IPS DF 4.7 (cell line): ENCODE results near the gene IRGQ.

Experiments
- DNase-seq: peaks from one replicate; pipeline ENCODE4 v3.0.0-alpha.2; 2013; ENCODE audit warnings: low spot score; ENCODE audit errors: extremely low read depth

Gene IRGQ

DNA sequence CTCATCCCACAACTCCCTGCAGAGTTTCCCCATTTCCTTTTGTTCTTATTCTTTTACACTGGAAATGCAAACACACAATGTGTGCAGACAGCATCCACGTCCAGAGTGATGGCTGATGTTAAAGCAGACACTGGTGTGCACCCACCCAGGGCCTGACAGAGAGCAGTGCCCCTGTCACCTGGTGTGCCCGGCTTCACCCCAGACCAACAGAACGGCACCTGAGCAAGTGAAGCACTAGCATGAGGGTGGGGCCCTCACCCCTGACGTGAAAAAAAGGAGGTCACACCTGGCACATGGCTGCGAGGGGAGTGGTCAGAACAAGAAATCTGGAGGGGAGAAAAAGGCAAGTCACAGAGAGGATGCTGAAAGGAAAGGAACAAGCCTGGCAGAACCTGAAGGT lies 50.7 kb downstream of the IRGQ start:
- no peak for DNase-seq

DNA sequence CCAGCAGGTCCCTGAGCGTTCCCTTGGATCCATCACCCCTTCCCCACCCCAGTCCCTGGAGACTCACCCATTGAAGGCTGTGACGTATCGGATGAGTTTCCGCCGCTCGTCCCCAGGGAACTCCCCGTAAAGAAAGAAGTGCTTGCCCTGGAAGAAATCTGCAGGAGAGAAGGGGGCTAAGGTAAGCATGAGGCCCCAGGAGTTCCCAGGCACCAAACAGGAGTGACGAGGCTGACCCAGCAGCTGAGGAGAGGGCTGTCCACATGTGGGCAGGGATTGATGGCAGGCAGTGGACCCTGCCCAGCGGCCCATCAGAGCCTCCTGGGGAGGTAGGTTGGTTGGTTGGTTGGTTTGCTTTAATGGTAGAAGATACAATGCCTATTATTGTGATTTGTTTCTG lies 51.9 kb downstream of the IRGQ start:
- DNase-seq = no peak

DNA sequence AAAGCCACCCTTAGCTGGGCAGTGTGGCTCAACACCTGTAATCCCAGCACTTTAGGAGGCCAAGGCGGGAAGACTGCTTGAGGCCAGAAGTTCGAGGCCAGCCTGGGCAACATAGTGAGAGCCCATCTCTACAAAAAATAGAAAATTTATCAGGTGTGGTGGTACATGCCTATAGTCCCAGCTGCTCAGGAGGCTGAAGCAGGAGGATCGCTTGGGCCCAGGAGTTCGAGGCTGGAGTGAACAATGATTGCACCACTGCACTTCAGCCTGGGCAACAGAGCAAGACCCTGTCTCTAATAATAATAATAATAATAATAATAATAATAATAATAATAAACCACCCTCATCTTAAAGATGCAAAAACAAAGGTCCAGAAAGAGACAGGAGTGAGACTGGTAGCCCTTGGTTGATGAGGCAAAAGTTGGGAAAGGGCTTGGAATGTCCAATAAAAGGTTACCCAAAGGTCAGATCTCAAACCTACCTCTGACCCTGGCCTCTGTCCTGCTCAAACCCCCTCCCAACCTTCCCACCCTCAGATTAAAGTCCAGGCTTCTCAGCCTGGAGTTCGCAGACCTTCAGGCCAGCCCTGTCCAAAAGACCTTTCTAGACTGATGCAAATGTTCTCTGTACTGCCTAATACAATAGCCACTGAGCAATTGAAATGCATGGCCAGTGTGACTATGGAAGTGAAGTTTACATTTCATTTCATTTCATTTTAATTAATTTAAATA lies 53.8 kb downstream of the IRGQ start:
- no peak for DNase-seq

DNA sequence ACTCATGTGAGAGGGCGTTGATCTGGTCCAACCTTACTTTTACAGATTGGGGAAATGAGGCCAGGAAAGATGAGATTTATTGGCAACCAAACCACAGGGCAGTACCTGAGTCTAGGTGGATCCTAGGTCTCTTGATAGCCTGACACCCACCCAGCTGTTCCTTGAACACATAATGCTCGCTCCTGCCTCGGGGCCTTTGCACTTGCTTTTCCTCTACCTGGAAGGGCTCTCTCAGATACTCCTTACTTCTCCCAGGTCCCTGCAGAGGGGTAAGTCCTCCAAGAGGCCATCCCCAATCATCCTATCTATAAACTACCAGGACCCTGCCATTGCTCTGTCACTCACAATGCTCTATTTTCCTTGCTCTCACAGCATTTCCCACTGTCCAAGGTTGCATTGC lies 55.6 kb downstream of the IRGQ start:
- DNase-seq = no peak

DNA sequence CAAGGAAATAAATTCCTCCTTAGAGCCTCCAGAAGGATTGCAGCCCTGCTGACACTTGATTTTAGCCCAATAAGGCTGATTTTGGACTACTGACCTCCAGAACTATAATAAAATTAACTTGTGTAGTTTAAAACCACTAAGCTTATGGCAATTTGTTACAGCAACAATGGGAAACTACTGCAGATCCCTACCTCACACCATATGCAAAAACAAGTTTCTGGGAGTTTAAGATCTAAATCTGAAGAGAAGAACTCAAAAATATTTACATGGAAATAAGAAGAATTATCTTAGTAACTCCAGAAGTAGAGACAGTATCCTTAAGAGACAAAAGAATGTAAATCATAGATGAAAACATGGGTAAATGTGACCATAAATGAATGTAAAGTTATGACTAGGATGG lies 57.0 kb downstream of the IRGQ start:
- DNase-seq = no peak

DNA sequence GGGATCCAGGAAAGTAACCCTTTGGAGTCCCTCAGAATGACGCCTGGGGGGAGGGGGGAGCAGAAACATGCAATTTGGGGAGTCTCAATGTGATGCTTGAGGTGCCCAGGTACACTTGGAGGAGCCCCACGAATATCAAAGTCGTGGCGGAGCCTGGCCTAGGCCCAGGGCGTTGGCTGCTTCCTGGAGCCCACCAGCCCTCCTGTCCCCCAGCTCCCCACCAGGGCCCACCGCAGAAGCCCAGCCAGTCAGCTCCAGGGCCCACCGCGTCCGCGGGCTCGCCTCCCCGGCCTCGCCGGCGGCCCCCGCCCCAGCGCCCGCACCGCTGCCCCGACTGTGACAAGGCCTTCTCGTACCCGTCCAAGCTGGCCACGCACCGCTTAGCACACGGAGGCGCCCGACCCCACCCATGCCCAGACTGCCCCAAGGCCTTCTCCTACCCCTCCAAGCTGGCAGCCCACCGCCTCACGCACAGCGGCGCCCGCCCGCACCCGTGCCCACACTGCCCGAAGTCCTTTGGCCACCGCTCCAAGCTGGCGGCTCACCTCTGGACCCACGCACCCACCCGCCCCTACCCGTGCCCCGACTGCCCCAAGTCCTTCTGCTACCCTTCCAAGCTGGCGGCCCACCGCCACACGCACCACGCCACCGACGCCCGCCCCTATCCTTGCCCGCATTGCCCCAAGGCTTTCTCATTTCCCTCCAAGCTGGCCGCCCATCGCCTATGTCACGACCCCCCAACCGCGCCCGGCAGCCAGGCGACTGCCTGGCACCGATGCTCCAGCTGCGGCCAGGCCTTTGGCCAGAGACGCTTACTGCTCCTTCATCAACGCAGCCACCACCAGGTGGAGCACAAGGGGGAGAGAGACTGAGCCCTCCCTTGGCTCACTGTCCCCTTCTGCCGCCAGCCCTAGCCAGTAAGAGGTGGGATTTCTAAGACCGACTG lies 60.8 kb downstream of the IRGQ start:
- DNase-seq = no peak
